IPS-11a (cell line): ENCODE results near the gene PKDCC.
A peak's percentile ranks its signal among the peaks of the same experiment; 100 is the strongest.

Experiments used
- H3K4me3 ChIP-seq: one replicate; pipeline ENCODE4 v1.5.1; 2013; ENCODE audit warnings: low read depth, low read length, control low read depth

PKDCC gene

DNA sequence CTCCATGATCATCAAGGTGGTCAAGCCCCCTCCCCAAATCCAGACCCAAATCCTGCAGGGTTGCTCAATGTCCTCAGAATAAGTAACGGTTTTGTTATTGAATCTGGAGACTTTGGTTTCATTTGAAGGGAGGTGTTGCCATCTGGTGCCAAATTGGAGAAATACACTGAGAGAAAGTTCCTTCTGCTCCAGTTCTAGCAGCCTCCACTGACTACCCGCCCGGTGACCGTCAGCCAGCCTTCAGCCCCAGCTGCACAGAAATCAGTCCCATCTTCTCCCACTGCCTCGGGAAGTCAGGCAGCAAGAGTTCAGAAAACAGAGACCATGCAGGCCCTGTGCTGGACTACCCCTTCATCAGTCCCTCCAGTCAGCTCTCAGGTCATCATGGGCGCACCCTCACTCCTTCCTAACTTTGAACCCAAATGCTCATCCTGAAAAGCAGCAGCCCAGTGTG, 38.7 kb downstream of the PKDCC start:
- H3K4me3 ChIP-seq = no peak overlapping the region

DNA sequence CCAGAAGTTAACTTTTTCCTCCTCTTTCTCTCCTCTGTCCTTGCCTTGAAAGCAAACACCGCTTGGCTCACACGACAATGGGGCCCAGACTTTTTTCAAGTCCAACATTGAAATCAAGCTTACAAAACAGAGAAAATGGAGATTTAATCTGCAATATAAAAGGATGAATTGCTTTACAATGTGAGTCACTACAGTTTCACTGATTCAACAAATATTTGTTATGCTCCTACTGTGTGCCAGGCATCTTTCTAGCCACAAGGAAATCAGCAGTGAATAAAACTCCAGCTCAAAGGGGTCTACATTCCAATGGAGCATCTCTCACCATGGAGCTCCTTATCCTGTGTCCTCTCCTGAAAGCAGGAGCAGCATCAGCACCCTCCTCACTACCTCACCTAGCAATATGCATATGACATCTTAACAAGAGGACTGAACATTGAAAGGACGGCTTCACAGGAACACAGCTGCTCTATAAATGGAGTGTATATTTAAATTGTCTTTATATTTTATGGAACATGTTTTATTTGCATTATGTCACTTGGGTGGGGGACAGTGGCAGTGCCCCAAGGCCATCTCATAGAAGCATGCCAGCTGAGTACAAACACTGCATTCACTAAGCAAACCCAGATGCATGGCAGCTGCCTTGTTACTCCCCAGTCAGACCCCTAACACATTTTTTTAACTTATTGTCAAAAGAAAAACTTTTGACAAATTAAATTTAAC, 39.5 kb downstream of the PKDCC start:
- no peak overlapping the region for H3K4me3 ChIP-seq

DNA sequence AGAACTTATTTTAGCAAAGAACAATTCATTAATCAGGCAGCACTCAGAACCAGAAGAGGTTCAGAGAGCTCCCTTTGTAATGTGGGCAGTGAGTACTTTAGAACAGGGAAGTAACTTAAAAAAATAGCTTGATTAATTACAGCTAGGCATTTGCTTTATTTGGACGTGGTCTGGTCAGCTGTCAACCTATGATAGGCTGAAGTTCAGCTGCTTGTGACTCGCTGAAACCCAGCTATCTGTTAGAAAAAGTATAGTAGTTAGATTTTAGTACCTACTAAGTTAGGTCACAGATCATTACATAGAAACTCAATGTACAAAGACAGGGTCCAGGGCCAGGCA, 40.0 kb downstream of the PKDCC start:
- H3K4me3 ChIP-seq = no peak overlapping the region

DNA sequence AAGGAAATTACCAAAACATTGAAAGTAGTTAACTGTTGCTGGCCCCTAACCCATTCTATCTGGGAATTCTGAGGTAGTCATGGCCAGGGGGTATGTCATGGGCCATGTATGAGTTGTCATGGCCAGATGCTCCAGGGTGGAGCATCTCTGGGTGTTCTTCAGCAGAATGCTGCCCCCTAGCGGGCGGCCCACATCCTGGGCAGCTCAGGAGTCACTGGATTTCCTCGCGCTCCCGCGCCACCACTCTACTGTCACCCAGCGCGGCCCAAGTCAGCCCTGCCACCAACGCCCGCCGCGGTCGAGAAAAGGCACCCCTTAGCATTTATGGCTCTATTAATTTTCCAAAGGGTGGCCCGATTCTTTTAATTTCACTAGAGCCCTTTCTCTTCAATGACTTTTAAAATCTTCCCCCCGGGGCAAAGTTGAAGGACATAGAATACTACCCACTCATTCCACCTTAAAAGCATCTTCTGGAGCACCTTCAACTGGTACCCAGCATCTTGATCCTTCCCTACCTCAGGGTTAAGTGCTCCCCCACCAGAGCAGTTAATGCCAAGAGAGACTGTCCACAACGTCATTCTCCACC, 41.6 kb downstream of the PKDCC start:
- no peak overlapping the region for H3K4me3 ChIP-seq

DNA sequence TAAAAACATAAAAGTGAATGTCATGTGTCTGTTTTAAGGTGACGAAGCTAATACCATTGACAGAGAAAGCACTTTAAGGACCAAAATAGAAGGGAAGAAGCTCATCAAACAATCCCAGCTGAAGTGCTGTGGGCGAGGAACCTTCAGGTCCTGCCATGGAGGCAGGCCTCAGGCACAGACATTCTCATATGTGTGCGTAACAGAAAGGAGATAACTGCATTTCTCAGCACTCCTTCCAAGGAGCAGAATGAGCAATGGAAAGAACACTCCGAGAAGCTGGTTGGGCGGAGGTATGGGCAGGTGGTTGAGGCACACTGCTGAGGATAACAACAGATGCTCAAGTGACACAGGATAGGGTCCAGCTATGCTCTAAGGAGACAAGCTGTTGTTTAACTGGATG, 42.4 kb downstream of the PKDCC start:
- no peak overlapping the region for H3K4me3 ChIP-seq

DNA sequence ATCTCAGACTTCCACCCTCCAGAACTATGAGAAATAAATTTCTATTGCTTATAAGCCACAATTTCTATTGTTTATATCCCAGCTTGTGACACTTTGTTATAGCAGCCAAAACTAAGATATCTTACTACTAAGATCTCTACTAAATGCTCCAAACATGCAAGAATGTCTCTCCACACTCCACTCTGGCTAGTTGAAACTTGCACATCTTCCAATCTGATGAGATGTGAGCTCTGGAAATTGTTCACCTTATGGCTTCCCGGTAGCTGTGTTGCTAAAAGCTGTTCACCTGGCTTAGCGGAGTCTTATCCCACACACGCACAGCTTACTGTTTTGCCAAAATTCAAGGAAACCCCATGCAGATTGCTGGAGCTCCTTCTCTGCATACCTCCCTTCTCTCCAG, 43.9 kb downstream of the PKDCC start:
- H3K4me3 ChIP-seq = no peak overlapping the region

DNA sequence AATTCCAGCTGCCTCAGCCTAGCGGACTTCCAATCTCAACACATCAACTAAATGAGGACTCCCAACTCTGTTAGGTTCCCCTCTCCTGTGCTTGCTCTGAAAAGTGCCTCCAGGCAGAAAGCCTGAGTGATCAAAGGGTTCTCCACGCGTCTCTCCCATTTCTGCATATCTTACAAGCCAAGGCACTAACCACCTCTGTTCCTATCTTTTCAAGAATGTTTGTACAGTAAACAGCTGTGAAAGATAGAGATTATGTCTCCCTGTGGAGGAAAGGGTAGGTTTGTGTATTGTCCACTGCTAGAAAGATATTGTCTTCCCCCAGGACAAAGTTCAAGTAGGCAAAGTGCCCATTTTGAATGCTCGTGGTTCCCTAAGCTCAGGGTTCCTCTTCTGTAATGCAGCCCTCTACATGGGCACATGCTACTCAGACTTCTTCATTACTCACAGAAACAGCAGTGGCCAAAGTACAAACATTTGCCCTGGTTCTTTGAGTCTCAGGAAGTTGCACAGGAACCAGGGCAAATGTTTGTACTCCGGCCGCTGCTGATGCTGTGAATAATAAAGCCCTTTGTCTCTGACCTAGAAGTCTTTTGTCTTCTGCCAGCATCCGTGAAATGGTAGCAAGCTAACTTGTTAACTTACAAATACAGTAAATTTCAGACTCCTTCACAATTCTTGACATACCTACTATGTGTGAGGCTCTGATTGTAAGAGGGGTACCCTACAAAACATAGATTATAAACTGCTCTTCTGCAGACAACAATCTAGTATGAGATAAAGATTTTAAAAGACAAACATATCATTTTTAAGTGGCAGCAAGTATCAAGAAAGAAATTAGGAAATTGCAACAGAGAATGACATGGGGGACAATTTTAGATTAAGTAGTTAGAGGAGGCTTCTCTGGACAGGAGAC, 44.5 kb downstream of the PKDCC start:
- no peak overlapping the region for H3K4me3 ChIP-seq

DNA sequence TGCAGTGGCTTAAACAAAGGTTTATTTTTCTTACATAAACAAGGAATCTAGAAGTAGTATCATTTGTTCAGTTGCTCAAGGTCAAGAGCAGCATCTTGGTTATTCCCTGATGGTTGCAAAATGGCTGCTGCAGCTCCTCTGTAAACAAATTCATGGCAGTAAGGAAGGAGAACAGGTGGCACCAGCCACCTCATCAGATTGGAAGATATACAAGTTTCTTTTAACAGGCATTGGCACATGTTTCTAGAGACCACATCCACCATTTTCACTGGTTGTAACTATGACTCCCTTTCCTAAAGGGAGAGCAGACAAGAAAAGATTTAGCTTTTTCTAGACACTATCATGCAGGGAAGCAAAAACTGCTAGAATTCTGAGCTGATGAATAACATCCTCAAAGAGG, 46.3 kb downstream of the PKDCC start:
- no peak overlapping the region for H3K4me3 ChIP-seq

DNA sequence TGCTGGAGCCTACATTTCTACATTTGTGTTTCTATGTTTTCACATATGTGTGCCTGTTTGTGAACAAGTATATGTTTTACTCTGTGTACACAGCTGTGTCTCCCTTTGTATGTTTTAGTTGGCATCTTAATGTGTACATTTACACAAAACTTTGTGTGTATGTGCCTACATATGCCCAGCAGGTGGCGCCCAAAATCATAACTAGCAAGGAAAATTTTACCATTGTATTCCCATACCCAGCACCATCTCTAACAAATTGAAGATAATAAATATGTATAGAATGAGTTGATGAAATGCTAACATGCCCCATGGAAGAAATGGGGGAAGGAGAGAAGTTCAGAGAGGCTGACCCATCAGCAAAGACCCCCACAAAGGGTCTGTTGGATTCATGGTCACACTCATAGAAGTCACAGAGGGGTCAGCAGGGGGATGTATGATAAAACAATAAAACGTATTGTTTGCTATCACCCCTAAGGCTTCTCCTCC, 48.1 kb downstream of the PKDCC start:
- H3K4me3 ChIP-seq = no peak overlapping the region

DNA sequence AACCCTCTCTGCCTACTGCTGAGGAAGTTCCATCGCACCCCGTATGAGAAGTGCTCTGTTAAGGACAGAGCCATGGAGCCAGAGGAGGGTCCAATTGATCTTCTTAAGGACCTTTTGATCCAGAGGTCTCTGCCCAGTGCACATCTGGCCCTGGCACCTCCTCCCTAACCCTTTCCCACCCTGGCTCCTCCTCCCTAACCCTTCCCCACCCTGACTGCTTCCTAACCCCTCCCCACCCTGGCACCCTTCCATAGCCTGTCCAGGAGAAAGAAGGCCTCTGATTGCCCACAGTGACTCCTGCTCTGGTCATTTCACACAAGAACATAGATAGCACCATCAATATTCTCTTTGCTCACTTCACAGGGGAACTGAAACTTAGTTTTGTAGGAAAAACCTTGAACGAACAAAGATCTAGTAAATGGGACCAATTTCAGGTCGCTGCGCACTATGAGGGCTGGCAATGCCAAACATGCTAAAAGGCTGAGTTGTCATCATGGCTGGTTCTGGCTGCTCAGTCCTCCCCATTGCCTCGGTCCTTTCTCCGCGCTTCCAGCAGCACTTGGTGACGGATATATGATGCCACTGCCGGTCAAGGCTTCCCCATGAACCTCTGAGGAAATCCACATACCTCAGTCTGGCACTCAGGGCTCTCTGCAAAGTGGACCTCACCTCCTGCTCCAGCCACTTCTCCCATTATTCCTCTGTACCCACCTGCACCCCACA, 49.2 kb downstream of the PKDCC start:
- H3K4me3 ChIP-seq = no peak overlapping the region

DNA sequence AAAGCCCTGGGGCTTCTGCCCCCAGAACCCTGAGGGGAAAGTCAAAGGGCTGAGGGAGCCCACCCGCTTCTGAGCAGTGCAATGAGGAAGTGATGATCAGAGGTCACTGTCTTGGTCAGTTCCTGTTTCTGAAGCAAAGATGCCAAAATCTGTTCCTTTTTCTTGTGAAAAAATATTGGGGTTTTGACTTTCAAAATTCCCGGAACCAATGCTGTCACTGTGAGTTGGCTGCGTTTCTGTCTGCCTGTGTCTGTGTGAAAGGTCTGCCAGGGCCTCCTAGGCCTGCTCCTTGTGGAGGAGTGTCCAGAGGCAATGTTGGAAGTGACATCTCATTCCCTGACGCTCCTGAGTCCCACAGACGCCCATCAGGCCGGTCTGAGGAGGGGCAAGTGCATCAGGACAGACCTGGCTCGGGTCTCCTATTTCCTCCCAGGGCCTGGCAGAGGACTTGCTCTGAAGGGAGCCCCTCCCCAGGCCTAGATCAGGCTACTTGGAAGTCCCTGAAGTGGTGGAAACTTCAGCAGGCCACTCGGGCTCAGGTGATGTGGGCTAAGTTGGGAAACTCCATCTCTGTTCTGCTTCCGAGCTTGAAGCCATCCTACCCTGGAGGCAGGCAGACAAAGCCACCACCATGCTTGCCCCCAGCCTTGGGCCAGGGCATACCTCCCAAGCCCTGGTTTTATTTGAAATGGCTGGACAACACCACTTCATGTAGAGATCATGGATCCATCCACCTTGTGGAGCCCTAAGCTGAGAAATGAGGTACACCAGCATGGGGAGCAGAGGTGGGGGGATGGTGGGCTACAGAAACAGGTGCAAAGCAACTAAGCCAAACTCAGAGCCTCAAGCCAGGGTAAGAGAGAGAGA, 51.0 kb downstream of the PKDCC start:
- no peak overlapping the region for H3K4me3 ChIP-seq

DNA sequence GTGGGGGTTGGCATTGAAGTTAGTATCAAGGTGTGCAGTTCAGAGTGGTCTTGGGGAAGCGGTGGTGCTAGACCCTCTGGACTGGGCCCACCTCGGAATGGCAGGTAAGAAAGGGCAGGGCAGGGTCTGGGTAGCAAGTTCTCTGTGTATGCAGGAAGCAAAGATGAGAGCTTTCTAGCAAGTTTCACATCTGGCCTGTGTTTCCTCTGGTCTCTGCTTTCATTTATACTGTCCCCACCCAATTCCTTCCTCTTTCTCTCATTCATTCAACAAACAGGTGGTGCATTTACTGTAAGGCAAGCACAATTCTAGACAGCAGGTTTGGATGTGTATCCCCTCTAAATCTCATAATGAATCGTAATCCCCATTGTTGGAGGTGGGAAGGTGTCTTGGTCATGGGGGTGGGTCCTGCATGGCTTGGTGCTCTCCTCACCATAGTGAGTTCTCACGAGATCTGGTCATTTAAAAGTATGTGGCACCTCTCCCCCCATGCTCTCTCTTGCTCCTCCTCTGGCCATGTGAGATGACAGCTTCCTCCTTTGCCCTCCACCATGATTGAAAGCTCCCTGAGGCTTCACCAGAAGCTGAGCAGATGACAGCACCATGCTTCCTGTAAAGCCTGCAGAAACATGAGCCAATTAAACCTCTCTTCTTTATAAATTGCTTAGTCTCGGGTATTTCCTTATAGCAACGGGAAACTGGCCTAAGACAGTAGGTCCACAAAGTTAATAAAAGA, 51.8 kb downstream of the PKDCC start:
- no peak overlapping the region for H3K4me3 ChIP-seq

DNA sequence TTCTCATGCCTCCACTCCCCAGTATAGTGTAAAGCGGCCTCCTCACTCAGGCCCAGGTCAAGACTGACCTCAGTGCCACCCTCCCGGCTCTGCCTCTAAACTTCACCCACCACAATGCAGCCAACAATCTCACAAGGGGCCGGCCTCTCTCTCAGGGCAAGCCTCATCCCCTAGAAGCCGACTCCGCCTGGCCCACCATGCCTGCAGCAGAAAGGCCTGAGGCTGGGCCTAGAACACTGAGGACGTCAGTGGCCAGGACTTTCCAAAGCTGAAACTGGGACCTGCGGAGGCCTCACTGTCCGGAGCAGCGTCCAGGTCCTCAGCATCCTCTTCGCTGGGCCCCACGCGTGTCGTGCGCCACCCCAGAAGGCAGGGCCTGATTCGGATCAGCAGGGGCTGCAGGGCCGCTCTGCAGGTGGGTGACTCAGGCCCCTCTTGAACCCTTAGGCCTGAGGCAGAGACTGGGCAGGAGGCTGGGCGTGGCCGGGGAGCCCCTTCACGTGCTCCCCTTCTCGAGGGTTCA, 52.9 kb downstream of the PKDCC start:
- H3K4me3 ChIP-seq = no peak overlapping the region

DNA sequence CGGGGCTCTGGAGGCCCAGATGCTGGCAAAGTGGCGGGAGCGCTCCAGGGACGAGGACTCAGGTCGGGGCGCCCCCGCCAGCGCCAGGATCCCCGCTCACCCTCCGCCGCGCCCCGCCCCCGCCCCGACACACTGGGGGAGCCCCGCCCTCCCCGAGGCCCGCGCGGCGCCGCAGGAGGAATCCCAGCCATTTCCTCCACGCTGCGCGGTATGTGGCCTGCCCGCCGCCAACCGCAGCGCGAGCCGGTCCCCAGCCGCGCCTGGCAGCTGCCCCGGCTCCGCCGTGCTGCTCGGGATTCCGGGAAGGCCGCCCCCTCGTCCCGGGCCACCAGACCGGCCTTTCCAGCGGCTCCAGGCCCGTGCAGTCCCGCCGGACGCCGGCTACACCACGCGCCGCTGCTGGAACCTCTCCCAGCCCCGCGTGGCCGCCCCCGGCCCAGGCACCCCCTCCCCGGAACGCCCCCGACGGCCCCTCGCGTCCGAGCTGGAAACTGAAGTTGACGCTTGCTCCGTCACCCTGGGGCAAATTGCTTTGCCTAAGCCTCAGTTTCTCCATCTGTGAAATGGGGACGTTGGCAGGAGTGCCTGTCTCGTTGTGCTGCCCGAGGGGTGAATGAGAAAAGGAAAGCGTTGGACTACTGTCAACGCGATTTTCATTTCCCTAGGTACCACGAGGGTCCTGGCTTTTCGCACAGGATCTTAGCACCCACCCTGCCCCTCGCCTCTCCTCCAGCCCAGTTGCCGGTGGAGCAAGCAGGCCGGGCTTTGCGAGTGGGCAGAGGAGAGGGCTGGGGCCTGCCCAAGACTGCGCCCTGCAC, 53.6 kb downstream of the PKDCC start:
- H3K4me3 ChIP-seq = no peak overlapping the region

DNA sequence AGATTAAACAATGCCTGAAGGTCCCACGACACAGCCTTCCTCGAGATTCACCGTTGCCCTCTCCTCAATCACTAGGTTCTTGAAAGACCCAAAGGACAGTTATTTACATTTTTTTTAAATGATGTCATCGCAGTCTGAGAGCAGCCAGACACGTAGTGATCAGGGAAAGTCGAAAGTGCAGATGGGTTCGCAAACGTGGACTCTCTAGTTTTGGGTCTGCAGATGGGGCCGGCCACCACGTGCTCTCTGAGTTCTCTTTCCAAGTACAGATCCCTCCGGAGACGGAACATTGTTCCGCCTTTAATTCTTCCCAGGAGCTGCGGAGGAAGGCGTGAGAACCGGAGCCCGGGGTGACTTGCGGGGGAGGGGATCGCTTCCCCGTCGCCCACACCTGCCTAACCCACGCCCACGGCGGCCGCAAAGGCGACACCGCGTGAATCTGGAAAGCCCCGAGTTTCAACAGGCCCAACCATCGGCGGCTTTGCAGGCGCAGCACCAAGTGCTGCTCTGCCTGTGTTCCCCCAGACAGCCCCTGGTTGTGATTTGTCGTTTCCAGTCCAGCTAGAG, 54.3 kb downstream of the PKDCC start:
- peak overlapping the region; percentile 31 for H3K4me3 ChIP-seq

DNA sequence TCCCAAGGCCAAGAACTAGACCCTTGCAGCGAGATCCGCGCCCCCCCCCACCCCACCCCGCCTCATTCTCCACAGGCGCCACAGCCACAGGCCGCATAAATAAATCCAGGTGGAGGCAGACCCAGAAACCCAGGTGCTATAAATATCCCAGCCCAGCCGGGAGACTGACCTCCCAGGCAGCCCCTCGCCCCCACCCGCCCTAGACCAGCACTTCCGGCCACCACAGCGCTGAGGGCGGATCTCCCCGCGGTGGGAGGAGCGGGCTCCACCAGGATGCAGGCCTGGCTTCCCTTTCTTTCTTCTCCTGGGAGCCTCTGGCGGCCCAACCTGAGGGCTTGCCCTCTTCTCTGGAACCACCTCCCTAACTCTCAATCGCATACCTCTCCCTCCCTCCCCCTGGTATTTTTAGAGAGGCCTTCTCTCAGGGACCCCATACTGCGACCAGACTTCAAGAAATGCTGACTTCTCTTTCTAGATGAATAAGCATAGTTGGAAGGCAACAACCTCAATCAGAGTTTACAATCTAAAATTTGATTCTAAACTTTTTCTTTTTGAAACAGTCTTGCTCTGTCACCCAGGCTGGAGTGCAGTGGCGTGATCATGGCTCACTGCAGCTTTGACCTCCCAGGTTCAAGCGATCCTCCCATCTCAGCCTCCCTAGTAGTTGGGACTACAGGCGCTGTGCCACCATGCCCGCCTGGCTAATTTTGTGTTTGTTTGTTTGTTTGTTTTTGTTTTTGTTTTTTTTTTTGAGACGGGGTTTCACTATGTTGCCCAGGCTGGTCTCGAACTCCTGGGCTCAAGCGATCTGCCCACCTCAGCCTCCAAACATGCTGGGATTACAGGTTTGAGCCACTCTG, 55.0 kb downstream of the PKDCC start:
- H3K4me3 ChIP-seq = peak overlapping the region; percentile 31

DNA sequence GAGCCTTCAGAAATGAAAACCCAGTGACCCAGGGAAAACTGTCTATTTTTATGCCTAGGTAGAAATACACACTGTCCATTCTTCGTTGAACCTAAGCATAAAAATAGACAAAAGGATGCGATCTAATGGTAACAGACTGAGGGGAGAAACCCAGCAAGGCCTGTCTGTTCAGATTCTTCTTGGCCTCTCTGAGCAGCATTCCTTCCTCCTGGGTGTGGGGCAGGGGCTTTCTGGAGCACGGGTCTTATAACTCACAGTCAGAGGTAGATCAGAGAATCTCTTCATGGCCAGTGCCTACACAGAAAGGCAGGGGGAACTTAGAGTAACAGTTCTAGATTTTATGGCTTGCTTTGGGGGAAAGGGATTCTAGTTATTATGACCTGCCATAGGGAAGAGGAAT, 56.0 kb downstream of the PKDCC start:
- H3K4me3 ChIP-seq = no peak overlapping the region
